Measurements from ENCODE around the gene HOXC4.

The HOXC4 gene

GRCh38 chr12:54015018-54015931 is 38.4 kb upstream of the HOXC4 start:
- in situ Hi-C loops (cut with MboI; ENCODE audit: low sequenced_read_pairs) = loop anchor here (10.0 kb wide), 1 partner anchor 180 kb away; no protein-coding TSS in a partner anchor

- in situ Hi-C loops (cut with MboI; ENCODE audit: low sequenced_read_pairs) = loop anchor here (10.0 kb wide), 1 partner anchor 179 kb away; no protein-coding TSS in a partner anchor
These were observed 37.6 kb upstream of the HOXC4 start for GRCh38 chr12:54016051-54016450.

- in situ Hi-C loops (cut with MboI; ENCODE audit: low sequenced_read_pairs) = loop anchor here (10.0 kb wide), 1 partner anchor 178 kb away; no protein-coding TSS in a partner anchor
These were observed 37.1 kb upstream of the HOXC4 start for GRCh38 chr12:54016478-54016964.

- in situ Hi-C loops (cut with MboI; ENCODE audit: low sequenced_read_pairs) = loop anchor here (10.0 kb wide), 1 partner anchor 178 kb away; no protein-coding TSS in a partner anchor
These were observed 36.4 kb upstream of the HOXC4 start for GRCh38 chr12:54017027-54017788.

- in situ Hi-C loops (cut with MboI; ENCODE audit: low sequenced_read_pairs) = loop anchor here (10.0 kb wide), 1 partner anchor 177 kb away; no protein-coding TSS in a partner anchor
These were observed 35.7 kb upstream of the HOXC4 start for GRCh38 chr12:54017878-54018467.

- in situ Hi-C loops (cut with MboI; ENCODE audit: low sequenced_read_pairs) = loop anchor here (10.0 kb wide), 1 partner anchor 176 kb away; no protein-coding TSS in a partner anchor
These were observed 35.1 kb upstream of the HOXC4 start for GRCh38 chr12:54018468-54018984.

- in situ Hi-C loops (cut with MboI; ENCODE audit: low sequenced_read_pairs) = loop anchor here (10.0 kb wide), 1 partner anchor 176 kb away; no protein-coding TSS in a partner anchor
These were observed 34.4 kb upstream of the HOXC4 start for GRCh38 chr12:54019091-54019811.

GRCh38 chr12:54019924-54020590 is 33.6 kb upstream of the HOXC4 start:
- in situ Hi-C loops (cut with MboI; ENCODE audit: low sequenced_read_pairs) = loop anchor here (10.0 kb wide), 1 partner anchor 175 kb away; no protein-coding TSS in a partner anchor

GRCh38 chr12:54020591-54021405 is 32.8 kb upstream of the HOXC4 start:
- in situ Hi-C loops (cut with MboI; ENCODE audit: low sequenced_read_pairs) = no loop called here

GRCh38 chr12:54021432-54022013 is 32.1 kb upstream of the HOXC4 start:
- in situ Hi-C loops (cut with MboI; ENCODE audit: low sequenced_read_pairs) = no loop called here

GRCh38 chr12:54022960-54023884 is 30.4 kb upstream of the HOXC4 start:
- in situ Hi-C loops (cut with MboI; ENCODE audit: low sequenced_read_pairs) = no loop called here

- in situ Hi-C loops (cut with MboI; ENCODE audit: low sequenced_read_pairs) = no loop called here
These were observed 29.5 kb upstream of the HOXC4 start for GRCh38 chr12:54024127-54024526.

- in situ Hi-C loops (cut with MboI; ENCODE audit: low sequenced_read_pairs) = no loop called here
These were observed 28.9 kb upstream of the HOXC4 start for GRCh38 chr12:54024581-54025305.

- in situ Hi-C loops (cut with MboI; ENCODE audit: low sequenced_read_pairs) = no loop called here
These were observed 27.9 kb upstream of the HOXC4 start for GRCh38 chr12:54025499-54026405.
